Karpas-422 (cell line): ENCODE measurements around the gene B4GALT7. TPM values are rescaled to one million over a fixed set of nuclear protein-coding genes. Genes with fewer than 3 reads are reported as not detected.
"Not testable (repeated sequence)": the region's sequence is repeated elsewhere in the genome, so short reads cannot be mapped to it uniquely, and the experiment has no call there.

Experiments used
- DNase-seq: peaks from one replicate; pipeline ENCODE4 v3.0.0-alpha.2; 2015
- H2AFZ ChIP-seq: fragments of 200-600 bp; sonication (generic); 2 replicates; pipeline ENCODE4 v1.6.1; 2014; ENCODE audit warnings: antibody characterized with exemption, low read length, mixed read lengths
- H3K27ac ChIP-seq: fragments of 200-600 bp; sonication (generic); 2 replicates; pipeline ENCODE4 v1.5.1; 2014; ENCODE audit warnings: mild to moderate bottlenecking, low read length, moderate library complexity
- H3K27me3 ChIP-seq: fragments of 200-600 bp; sonication (generic); 2 replicates; pipeline ENCODE4 v1.6.1; 2014; ENCODE audit warnings: low read length, mixed read lengths
- H3K36me3 ChIP-seq: fragments of 200-600 bp; sonication (generic); 2 replicates; pipeline ENCODE4 v1.6.1; 2014; ENCODE audit warnings: low read length, mixed read lengths; ENCODE audit not compliant: insufficient read depth
- H3K4me1 ChIP-seq: fragments of 200-600 bp; sonication (generic); 2 replicates; pipeline ENCODE4 v1.6.1; 2014; ENCODE audit warnings: mild to moderate bottlenecking, low read length, mixed read lengths
- H3K4me2 ChIP-seq: fragments of 200-600 bp; sonication (generic); 2 replicates; pipeline ENCODE4 v1.6.1; 2014; ENCODE audit warnings: low read length, low read depth, mild to moderate bottlenecking; ENCODE audit not compliant: poor library complexity, severe bottlenecking
- H3K4me3 ChIP-seq: fragments of 200-600 bp; sonication (generic); 2 replicates; pipeline ENCODE4 v1.5.1; 2014; ENCODE audit warnings: mild to moderate bottlenecking, antibody characterized with exemption, low read length, mixed read lengths
- H3K79me2 ChIP-seq: fragments of 200-600 bp; sonication (generic); 2 replicates; pipeline ENCODE4 v1.6.1; 2014; ENCODE audit warnings: mild to moderate bottlenecking, low read length, mixed read lengths
- H3K9ac ChIP-seq: fragments of 200-600 bp; sonication (generic); 2 replicates; pipeline ENCODE4 v1.6.0; 2014; ENCODE audit warnings: low read length
- H3K9me2 ChIP-seq: fragments of 200-600 bp; sonication (generic), shearing (Covaris generic); replicated peaks from 2 replicates; pipeline ENCODE4 v1.6.0; 2014; ENCODE audit warnings: mild to moderate bottlenecking, low read length, moderate library complexity; ENCODE audit not compliant: insufficient read depth
- H3K9me3 ChIP-seq: fragments of 300-700, 200-600 bp; sonication (generic); 2 replicates; pipeline ENCODE4 v1.6.1; 2014; ENCODE audit warnings: low read length, mixed read lengths
- H4K20me1 ChIP-seq: fragments of 200-600 bp; sonication (generic); 2 replicates; pipeline ENCODE4 v1.6.1; 2014; ENCODE audit warnings: mild to moderate bottlenecking, antibody characterized with exemption, low read length, low read depth; ENCODE audit not compliant: insufficient read depth
- total RNA-seq: library from RNA; depleted of rRNA; stranded (reverse); fragments of >200 nt; shearing (Covaris generic); gene quantifications from 2 replicates; pipeline ENCODE4 v1.2.3, GENCODE V29; 2014; ENCODE audit warnings: low replicate concordance

B4GALT7 gene
- total RNA-seq, 1 experiment from 2014 or later = 24.8 TPM

DNA sequence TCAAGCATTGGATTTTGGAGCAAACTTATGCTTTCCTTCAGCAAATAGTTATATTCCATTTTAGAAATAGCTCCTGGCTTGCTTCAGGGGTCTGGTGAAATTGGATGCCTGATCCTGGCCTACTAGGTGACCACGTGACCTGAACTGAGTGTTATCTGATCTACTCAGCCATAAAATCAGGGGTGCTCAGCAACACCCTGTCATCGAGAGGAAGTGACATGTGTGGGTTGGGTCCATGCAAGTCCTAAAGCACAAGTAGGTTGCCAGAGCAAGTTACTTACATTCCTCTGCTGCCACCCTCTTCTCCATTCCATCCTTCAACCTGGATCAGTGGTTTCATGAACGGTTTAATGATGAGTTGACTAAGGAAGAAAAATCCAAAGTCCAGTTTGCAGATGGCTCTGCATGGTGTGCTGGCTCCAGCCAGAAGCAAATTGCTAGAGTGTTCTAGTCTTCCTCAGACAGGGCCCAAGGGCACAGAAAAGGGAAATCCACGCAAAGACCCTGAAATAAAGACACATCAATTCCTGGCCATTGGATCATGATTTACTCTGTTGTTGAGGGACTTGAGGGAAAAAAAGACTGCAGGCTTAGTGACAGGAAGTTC lies 42.8 kb upstream of the B4GALT7 start:
- Histone ChIP-seq H3K9ac (peak overlapping the region; percentile 40), H3K79me2 (peaks cover 20% of the 10 kb centered on the region), H3K36me3 (no peaks in the 10 kb centered on the region), H3K9me2 (no peaks in the 10 kb centered on the region), H4K20me1 (peaks cover 13% of the 10 kb centered on the region; the same call in 1 of the 2 replicates), H3K27ac (no peak overlapping the region), H3K4me1 (peaks cover 33% of the 10 kb centered on the region), H3K9me3 (no peaks in the 10 kb centered on the region), H3K27me3 (no peaks in the 10 kb centered on the region), H2AFZ (0 out of 2 replicates have a peak overlapping the region, but pooled peaks have one; percentile 32), H3K4me3 (no peak overlapping the region), H3K4me2 (peak overlapping the region; percentile 12)
- peak; percentile 75 for DNase-seq

DNA sequence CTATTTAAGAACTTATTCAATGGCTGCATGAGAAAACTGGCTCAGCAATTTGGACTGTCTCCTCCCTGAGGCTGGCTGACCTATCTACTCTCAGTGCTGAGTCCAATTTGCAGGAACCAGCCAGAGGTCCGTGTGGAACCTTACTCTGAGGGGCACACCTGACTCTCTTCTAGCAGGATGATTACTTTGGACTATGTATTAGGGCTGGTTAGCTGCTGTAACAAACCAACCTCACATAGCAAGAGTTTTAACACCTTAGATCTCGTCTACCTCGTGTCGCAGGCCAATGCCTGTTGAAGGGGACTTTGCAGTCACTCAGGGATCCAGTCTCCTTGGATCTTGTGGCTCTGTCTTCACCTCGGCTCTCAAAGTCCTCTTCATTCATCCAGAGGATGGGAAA lies 42.1 kb upstream of the B4GALT7 start:
- H3K9ac ChIP-seq = no peak overlapping the region
- no peaks in the 10 kb centered on the region for H3K36me3 ChIP-seq
- no peak overlapping the region for H3K27ac ChIP-seq
- no peaks in the 10 kb centered on the region for H3K27me3 ChIP-seq
- peaks cover 12% of the 10 kb centered on the region; the same call in 1 of the 2 replicates for H4K20me1 ChIP-seq
- DNase-seq = no peak
- H3K9me3 ChIP-seq = no peaks in the 10 kb centered on the region
- H2AFZ ChIP-seq = no peak overlapping the region
- peaks cover 13% of the 10 kb centered on the region for H3K79me2 ChIP-seq
- H3K4me3 ChIP-seq = no peak overlapping the region
- H3K9me2 ChIP-seq = no peaks in the 10 kb centered on the region
- H3K4me1 ChIP-seq = peaks cover 29% of the 10 kb centered on the region
- no peak overlapping the region for H3K4me2 ChIP-seq

DNA sequence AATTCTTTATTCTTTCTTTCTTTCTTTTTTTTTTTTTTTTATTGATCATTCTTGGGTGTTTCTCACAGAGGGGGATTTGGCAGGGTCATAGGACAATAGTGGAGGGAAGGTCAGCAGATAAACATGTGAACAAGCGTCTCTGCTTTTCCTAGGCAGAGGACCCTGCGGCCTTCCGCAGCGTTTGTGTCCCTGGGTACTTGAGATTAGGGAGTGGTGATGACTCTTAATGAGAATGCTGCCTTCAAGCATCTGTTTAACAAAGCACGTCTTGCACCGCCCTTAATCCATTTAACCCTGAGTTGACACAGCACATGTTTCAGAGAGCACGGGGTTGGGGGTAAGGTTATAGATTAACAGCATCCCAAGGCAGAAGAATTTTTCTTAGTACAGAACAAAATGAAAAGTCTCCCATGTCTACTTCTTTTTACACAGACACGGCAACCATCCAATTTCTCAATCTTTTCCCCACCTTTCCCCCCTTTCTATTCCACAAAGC lies 40.4 kb upstream of the B4GALT7 start:
- H4K20me1 ChIP-seq, H3K79me2 ChIP-seq, H3K36me3 ChIP-seq, H3K9ac ChIP-seq, H3K9me3 ChIP-seq, H3K4me2 ChIP-seq, H3K27me3 ChIP-seq, H2AFZ ChIP-seq, H3K4me3 ChIP-seq, DNase-seq, H3K27ac ChIP-seq, H3K9me2 ChIP-seq: not testable (repeated sequence)
- H3K4me1 ChIP-seq = peaks cover 21% of the 10 kb centered on the region

- Histone ChIP-seq H3K9me3 (no peaks in the 10 kb centered on the region), H3K4me3 (no peak overlapping the region), H3K27me3 (no peaks in the 10 kb centered on the region), H3K27ac (no peak overlapping the region), H3K4me1 (no peaks in the 10 kb centered on the region), H3K4me2 (no peak overlapping the region), H2AFZ (no peak overlapping the region), H3K36me3 (no peaks in the 10 kb centered on the region), H3K9ac (no peak overlapping the region), H3K9me2 (no peaks in the 10 kb centered on the region), H4K20me1 (no peaks in the 10 kb centered on the region), H3K79me2 (no peaks in the 10 kb centered on the region)
- no peak for DNase-seq
Observed at GRCh38 chr5:177565046-177565445, 34.9 kb upstream of the B4GALT7 start.

- no peaks in the 10 kb centered on the region for H4K20me1 ChIP-seq
- H2AFZ ChIP-seq = no peak overlapping the region
- H3K9me2 ChIP-seq = no peaks in the 10 kb centered on the region
- no peaks in the 10 kb centered on the region for H3K9me3 ChIP-seq
- no peak for DNase-seq
- H3K27ac ChIP-seq = no peak overlapping the region
- no peaks in the 10 kb centered on the region for H3K79me2 ChIP-seq
- H3K36me3 ChIP-seq = no peaks in the 10 kb centered on the region
- no peaks in the 10 kb centered on the region for H3K27me3 ChIP-seq
- no peaks in the 10 kb centered on the region for H3K4me1 ChIP-seq
- H3K4me3 ChIP-seq = no peak overlapping the region
- no peak overlapping the region for H3K9ac ChIP-seq
- H3K4me2 ChIP-seq = no peak overlapping the region
Observed at GRCh38 chr5:177568326-177568725, 31.6 kb upstream of the B4GALT7 start.

GRCh38 chr5:177569894-177570293 lies 30.0 kb upstream of the B4GALT7 start:
- H3K79me2 ChIP-seq = no peaks in the 10 kb centered on the region
- H3K9ac ChIP-seq = no peak overlapping the region
- H3K4me1 ChIP-seq = no peaks in the 10 kb centered on the region
- H4K20me1 ChIP-seq = no peaks in the 10 kb centered on the region
- no peak overlapping the region for H3K27ac ChIP-seq
- no peak for DNase-seq
- no peaks in the 10 kb centered on the region for H3K9me2 ChIP-seq
- no peaks in the 10 kb centered on the region for H3K36me3 ChIP-seq
- H3K4me2 ChIP-seq = no peak overlapping the region
- no peaks in the 10 kb centered on the region for H3K9me3 ChIP-seq
- H3K27me3 ChIP-seq = no peaks in the 10 kb centered on the region
- no peak overlapping the region for H3K4me3 ChIP-seq
- no peak overlapping the region for H2AFZ ChIP-seq

DNA sequence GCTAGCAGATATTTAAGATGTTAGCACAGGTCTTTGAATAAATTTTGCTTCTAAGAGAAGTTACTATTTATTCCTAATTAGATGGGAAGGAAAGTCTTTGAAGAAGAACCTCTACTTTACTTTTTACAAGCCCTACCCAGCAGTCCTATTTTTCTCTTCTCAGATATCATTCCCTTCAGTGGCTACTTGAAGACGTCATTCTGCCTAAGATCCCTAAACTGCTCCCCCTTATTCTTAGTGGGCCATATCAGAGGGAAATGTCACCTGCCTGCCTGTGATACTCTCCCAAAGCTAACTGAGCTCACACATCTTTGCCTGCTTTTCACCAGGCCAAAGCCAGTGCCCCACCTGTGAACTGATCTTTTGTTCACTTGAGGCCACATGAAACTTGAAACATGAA lies 24.4 kb upstream of the B4GALT7 start:
- H3K9me3 ChIP-seq = no peaks in the 10 kb centered on the region
- no peak overlapping the region for H3K4me3 ChIP-seq
- H3K27ac ChIP-seq = no peak overlapping the region
- H3K4me1 ChIP-seq = no peaks in the 10 kb centered on the region
- H3K9ac ChIP-seq = no peak overlapping the region
- no peak for DNase-seq
- H2AFZ ChIP-seq = no peak overlapping the region
- no peaks in the 10 kb centered on the region for H4K20me1 ChIP-seq
- H3K9me2 ChIP-seq = no peaks in the 10 kb centered on the region
- H3K4me2 ChIP-seq = no peak overlapping the region
- H3K36me3 ChIP-seq = no peaks in the 10 kb centered on the region
- H3K27me3 ChIP-seq = no peaks in the 10 kb centered on the region
- no peaks in the 10 kb centered on the region for H3K79me2 ChIP-seq

GRCh38 chr5:177576169-177576568 lies 23.8 kb upstream of the B4GALT7 start:
- no peaks in the 10 kb centered on the region for H3K36me3 ChIP-seq
- DNase-seq = no peak
- no peak overlapping the region for H3K27ac ChIP-seq

More at GRCh38 chr5:177576169-177576568, 23.8 kb upstream of the B4GALT7 start:
- no peaks in the 10 kb centered on the region for H3K9me2 ChIP-seq
- H4K20me1 ChIP-seq = no peaks in the 10 kb centered on the region
- H3K9ac ChIP-seq = no peak overlapping the region
- H3K4me3 ChIP-seq = no peak overlapping the region
- H3K27me3 ChIP-seq = no peaks in the 10 kb centered on the region
- H3K4me1 ChIP-seq = no peaks in the 10 kb centered on the region
- no peaks in the 10 kb centered on the region for H3K9me3 ChIP-seq
- H2AFZ ChIP-seq = no peak overlapping the region
- no peaks in the 10 kb centered on the region for H3K79me2 ChIP-seq
- H3K4me2 ChIP-seq = no peak overlapping the region
